Measurements from ENCODE around the gene PLEKHA7.
"Not testable (repeated sequence)": the region's sequence is repeated elsewhere in the genome, so short reads cannot be mapped to it uniquely, and the experiment has no call there.

PLEKHA7 gene

GRCh38 chr11:16897470-16898061, 116.6 kb downstream of the PLEKHA7 start:
- peaks cover 30% of the 10 kb centered on the region for H3K4me1 ChIP-seq (ENCODE audit: insufficient read depth, low read length)
- H3K36me3 ChIP-seq (ENCODE audit: insufficient read depth, low read length): no peaks in the 10 kb centered on the region
- no peaks in the 10 kb centered on the region for H3K27me3 ChIP-seq (ENCODE audit: insufficient read depth, low read length)
- H2AFZ ChIP-seq (ENCODE audit: low read depth, low read length): no peak overlapping the region
- no peak overlapping the region for H3K4me3 ChIP-seq (ENCODE audit: low read length)
- no peaks in the 10 kb centered on the region for H3K9me3 ChIP-seq (ENCODE audit: low read length)

GRCh38 chr11:16896729-16897469, 117.3 kb downstream of the PLEKHA7 start:
- Histone ChIP-seq H3K9me3 (ENCODE audit: low read length) (no peaks in the 10 kb centered on the region), H3K4me3 (ENCODE audit: low read length) (no peak overlapping the region), H2AFZ (ENCODE audit: low read depth, low read length) (no peak overlapping the region), H3K4me1 (ENCODE audit: insufficient read depth, low read length) (peaks cover 30% of the 10 kb centered on the region), H3K27me3 (ENCODE audit: insufficient read depth, low read length) (no peaks in the 10 kb centered on the region), H3K36me3 (ENCODE audit: insufficient read depth, low read length) (no peaks in the 10 kb centered on the region)

GRCh38 chr11:16895306-16895705, 118.9 kb downstream of the PLEKHA7 start:
- Histone ChIP-seq H2AFZ (ENCODE audit: low read depth, low read length) (no peak overlapping the region), H3K27me3 (ENCODE audit: insufficient read depth, low read length) (no peaks in the 10 kb centered on the region), H3K9me3 (ENCODE audit: low read length) (no peaks in the 10 kb centered on the region), H3K4me3 (ENCODE audit: low read length) (no peak overlapping the region), H3K36me3 (ENCODE audit: insufficient read depth, low read length) (no peaks in the 10 kb centered on the region), H3K4me1 (ENCODE audit: insufficient read depth, low read length) (peaks cover 30% of the 10 kb centered on the region)

- Histone ChIP-seq H3K36me3 (ENCODE audit: insufficient read depth, low read length) (no peaks in the 10 kb centered on the region), H3K27me3 (ENCODE audit: insufficient read depth, low read length) (no peaks in the 10 kb centered on the region), H2AFZ (ENCODE audit: low read depth, low read length) (no peak overlapping the region), H3K9me3 (ENCODE audit: low read length) (peaks cover 4% of the 10 kb centered on the region), H3K4me1 (ENCODE audit: insufficient read depth, low read length) (peaks cover 30% of the 10 kb centered on the region), H3K4me3 (ENCODE audit: low read length) (no peak overlapping the region)
Observed at GRCh38 chr11:16893456-16894066, 120.7 kb downstream of the PLEKHA7 start.

DNA sequence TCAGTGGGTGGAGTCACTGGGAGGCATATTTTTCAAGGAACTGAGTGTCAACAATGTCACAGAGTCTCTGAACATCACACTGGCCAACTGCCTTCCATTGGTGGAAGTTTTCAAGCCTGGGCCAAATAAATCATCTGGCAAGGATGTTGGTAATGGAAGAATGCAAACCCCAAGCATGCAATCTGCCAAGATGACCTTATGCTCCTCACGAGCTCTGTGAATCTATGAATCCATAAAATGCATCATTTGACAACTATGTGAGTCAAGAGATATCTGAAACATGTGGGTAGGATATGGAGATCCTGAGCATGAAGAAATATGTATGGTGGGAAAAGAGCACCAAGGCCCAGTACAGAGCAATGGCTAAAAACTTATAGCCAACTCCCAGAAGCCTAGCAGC, 122.2 kb downstream of the PLEKHA7 start:
- no peaks in the 10 kb centered on the region for H3K27me3 ChIP-seq (ENCODE audit: insufficient read depth, low read length)
- H3K36me3 ChIP-seq (ENCODE audit: insufficient read depth, low read length): no peaks in the 10 kb centered on the region
- peaks cover 5% of the 10 kb centered on the region for H3K9me3 ChIP-seq (ENCODE audit: low read length)
- peaks cover 16% of the 10 kb centered on the region for H3K4me1 ChIP-seq (ENCODE audit: insufficient read depth, low read length)
- H3K4me3 ChIP-seq (ENCODE audit: low read length): no peak overlapping the region
- no peak overlapping the region for H2AFZ ChIP-seq (ENCODE audit: low read depth, low read length)

DNA sequence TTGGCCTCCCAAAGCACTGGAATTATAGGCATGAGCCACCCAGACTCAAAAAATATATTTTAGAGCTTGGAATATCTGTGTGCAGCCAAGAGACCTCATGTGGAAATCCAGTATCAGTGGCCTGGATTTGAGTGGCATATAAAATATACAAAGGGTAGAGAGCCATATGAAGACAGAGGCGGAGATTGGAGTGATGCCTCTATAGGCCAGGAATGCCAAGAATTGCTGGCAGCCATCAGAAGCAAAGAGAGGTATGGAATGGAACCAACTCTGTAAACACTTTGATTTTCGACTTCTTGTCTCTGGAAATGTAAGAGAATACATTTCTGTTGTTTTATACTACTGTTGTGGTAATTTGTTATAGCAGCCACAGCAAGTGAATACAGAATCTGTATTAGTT, 123.0 kb downstream of the PLEKHA7 start:
- no peaks in the 10 kb centered on the region for H3K27me3 ChIP-seq (ENCODE audit: insufficient read depth, low read length)
- no peak overlapping the region for H2AFZ ChIP-seq (ENCODE audit: low read depth, low read length)
- H3K36me3 ChIP-seq (ENCODE audit: insufficient read depth, low read length): no peaks in the 10 kb centered on the region
- peaks cover 12% of the 10 kb centered on the region for H3K4me1 ChIP-seq (ENCODE audit: insufficient read depth, low read length)
- H3K9me3 ChIP-seq (ENCODE audit: low read length): peaks cover 5% of the 10 kb centered on the region
- H3K4me3 ChIP-seq (ENCODE audit: low read length): no peak overlapping the region

GRCh38 chr11:16890442-16890841, 123.8 kb downstream of the PLEKHA7 start:
- Histone ChIP-seq H3K4me1 (ENCODE audit: insufficient read depth, low read length) (peaks cover 5% of the 10 kb centered on the region), H3K36me3 (ENCODE audit: insufficient read depth, low read length) (no peaks in the 10 kb centered on the region), H3K27me3 (ENCODE audit: insufficient read depth, low read length) (no peaks in the 10 kb centered on the region), H3K9me3 (ENCODE audit: low read length) (peaks cover 5% of the 10 kb centered on the region), H3K4me3 (ENCODE audit: low read length) (no peak overlapping the region), H2AFZ (ENCODE audit: low read depth, low read length) (no peak overlapping the region)

GRCh38 chr11:16889905-16890304, 124.3 kb downstream of the PLEKHA7 start:
- peaks cover 5% of the 10 kb centered on the region for H3K9me3 ChIP-seq (ENCODE audit: low read length)
- no peaks in the 10 kb centered on the region for H3K4me1 ChIP-seq (ENCODE audit: insufficient read depth, low read length)
- H3K36me3 ChIP-seq (ENCODE audit: insufficient read depth, low read length): no peaks in the 10 kb centered on the region
- H2AFZ ChIP-seq (ENCODE audit: low read depth, low read length): no peak overlapping the region
- H3K27me3 ChIP-seq (ENCODE audit: insufficient read depth, low read length): no peaks in the 10 kb centered on the region
- H3K4me3 ChIP-seq (ENCODE audit: low read length): no peak overlapping the region

DNA sequence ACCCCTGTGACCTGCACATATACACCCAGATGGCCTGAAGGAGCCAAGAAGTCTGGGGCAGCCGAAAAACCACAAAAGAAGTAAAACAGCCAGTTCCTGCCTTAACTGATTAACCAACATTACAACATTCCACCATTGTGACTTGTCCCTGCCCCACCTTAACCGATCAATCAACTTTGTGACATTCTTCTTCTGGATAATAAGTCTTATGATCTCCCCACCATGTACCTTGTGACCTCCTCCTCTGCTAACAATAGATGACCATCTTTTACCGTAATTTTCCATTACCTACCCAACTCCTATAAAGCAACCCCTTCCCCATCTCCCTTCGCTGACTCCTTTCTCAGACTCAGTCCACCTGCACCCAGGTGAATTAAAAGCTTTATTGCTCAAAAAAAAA, 125.2 kb downstream of the PLEKHA7 start:
- H3K36me3 ChIP-seq (ENCODE audit: insufficient read depth, low read length); H3K9me3 ChIP-seq (ENCODE audit: low read length); H3K27me3 ChIP-seq (ENCODE audit: insufficient read depth, low read length); H3K4me3 ChIP-seq (ENCODE audit: low read length); H2AFZ ChIP-seq (ENCODE audit: low read depth, low read length); H3K4me1 ChIP-seq (ENCODE audit: insufficient read depth, low read length): not testable (repeated sequence)

DNA sequence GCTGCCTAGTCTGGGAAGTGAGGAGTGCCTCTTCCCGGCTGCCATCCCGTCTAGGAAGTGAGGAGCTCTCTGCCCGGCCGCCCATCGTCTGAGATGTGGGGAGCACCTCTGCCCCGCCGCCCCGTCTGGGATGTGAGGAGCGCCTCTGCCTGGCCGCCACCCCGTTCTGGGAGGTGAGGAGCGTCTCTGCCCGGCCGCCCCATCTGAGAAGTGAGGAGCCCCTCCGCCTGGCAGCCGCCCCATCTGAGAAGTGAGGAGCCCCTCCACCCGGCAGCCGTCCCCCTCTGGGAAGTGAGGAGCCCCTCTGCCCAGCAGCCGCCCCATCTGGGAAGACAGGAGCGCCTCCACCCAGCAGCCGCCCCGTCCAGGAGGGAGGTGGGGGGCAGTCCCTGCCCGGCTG, 126.3 kb downstream of the PLEKHA7 start:
- H2AFZ ChIP-seq (ENCODE audit: low read depth, low read length); H3K27me3 ChIP-seq (ENCODE audit: insufficient read depth, low read length); H3K4me3 ChIP-seq (ENCODE audit: low read length); H3K9me3 ChIP-seq (ENCODE audit: low read length); H3K36me3 ChIP-seq (ENCODE audit: insufficient read depth, low read length); H3K4me1 ChIP-seq (ENCODE audit: insufficient read depth, low read length): not testable (repeated sequence)

DNA sequence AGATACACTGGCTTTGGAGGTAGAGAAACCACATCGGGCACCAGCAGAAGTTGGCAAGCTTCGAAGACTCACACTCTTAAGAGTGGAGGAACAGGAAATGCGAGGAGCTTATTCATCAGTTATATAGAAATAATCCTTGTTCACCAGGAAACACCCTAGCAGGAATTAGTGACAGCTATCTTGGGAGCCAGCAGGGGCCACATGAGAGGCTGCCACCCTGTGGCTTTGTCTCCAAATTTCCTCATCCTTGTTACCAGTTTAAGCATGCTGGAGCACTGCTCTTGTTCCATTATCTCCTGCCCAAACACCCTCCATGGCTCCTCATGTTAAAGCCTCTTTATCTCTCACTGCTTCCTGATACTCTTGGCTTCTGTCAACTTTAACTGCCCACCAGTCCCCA, 131.0 kb downstream of the PLEKHA7 start:
- Histone ChIP-seq H3K4me3 (ENCODE audit: low read length) (no peak overlapping the region), H3K9me3 (ENCODE audit: low read length) (peaks cover 2% of the 10 kb centered on the region), H3K27me3 (ENCODE audit: insufficient read depth, low read length) (no peaks in the 10 kb centered on the region), H2AFZ (ENCODE audit: low read depth, low read length) (no peak overlapping the region), H3K4me1 (ENCODE audit: insufficient read depth, low read length) (no peaks in the 10 kb centered on the region), H3K36me3 (ENCODE audit: insufficient read depth, low read length) (no peaks in the 10 kb centered on the region)

DNA sequence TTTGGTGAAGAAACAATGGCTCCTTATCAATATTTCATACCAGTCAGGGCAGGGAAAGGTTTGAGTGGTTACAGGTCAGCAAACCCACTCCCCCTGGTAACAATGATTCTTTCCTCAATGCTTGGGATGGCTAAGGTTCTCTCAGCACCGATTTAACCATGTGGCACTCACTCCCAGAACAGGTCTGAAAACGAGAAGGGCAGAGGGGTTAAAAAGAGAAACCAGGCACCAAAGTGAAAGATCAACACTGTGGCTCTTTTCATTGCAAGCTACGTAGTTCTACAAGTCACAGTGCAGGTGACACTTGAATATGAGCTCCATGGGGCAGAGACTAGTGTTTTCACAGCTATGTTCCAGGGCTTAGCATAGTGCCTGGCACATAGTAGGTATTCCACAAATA, 132.4 kb downstream of the PLEKHA7 start:
- no peaks in the 10 kb centered on the region for H3K9me3 ChIP-seq (ENCODE audit: low read length)
- H3K36me3 ChIP-seq (ENCODE audit: insufficient read depth, low read length): no peaks in the 10 kb centered on the region
- peaks cover 9% of the 10 kb centered on the region for H3K4me1 ChIP-seq (ENCODE audit: insufficient read depth, low read length)
- no peak overlapping the region for H2AFZ ChIP-seq (ENCODE audit: low read depth, low read length)
- no peak overlapping the region for H3K4me3 ChIP-seq (ENCODE audit: low read length)
- H3K27me3 ChIP-seq (ENCODE audit: insufficient read depth, low read length): no peaks in the 10 kb centered on the region

GRCh38 chr11:16881074-16881709, 133.0 kb downstream of the PLEKHA7 start:
- Histone ChIP-seq H3K36me3 (ENCODE audit: insufficient read depth, low read length) (no peaks in the 10 kb centered on the region), H3K9me3 (ENCODE audit: low read length) (no peaks in the 10 kb centered on the region), H3K4me1 (ENCODE audit: insufficient read depth, low read length) (peaks cover 15% of the 10 kb centered on the region), H3K4me3 (ENCODE audit: low read length) (no peak overlapping the region), H3K27me3 (ENCODE audit: insufficient read depth, low read length) (no peaks in the 10 kb centered on the region), H2AFZ (ENCODE audit: low read depth, low read length) (no peak overlapping the region)
